ENCODE measurements around the gene METTL25B.

DNA sequence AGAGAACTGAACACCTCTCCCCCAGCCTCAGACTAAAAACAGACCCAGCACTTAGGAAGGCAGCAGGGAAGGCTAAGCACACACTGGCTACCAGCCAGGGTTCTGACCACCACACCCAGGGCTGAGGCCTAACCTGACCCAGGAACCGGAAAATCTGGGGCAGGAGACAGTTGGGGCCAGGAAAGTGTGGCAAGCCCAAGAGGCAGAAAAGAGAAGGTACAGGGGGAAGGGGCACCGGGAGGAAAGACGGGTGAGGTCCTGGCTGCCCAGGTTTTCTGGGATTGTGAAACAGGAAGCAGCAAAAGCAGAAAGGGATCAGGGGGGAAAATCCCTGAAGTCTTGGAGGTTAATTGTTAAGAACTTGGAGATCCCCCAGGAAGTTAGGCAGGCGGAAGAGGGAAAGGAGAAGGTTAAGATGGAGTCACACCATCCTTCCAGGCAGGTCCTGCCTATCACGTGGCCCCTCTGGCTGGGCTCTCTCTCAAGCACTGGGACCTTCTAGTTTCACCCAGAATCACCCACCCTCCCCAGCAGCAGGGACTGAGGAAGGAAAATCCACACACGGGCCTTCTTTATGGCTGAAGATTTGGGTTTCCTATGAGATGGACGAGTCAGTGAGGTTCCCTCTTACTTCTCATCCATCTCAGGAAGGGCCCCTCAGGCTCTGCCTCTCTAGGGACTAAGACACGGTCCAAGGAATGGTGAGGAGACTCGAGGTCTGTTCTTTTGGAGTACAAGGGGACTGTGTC is 20.6 kb downstream of the METTL25B start:
- TF ChIP-seq GATA2 (IDR thresholded peaks at IDR 0.05; ENCODE audit: low read depth, low read length) (no peak), GATA3 (IDR thresholded peaks at IDR 0.05; ENCODE audit: low read depth, low read length) (no peak)

Data from SH-SY5Y (cell line).